Adrenal gland (tissue), 5 donors: ENCODE results near the gene CTSZ.

Experiments
- CTCF ChIP-seq, 6 experiments: fragments of 450-650 bp in 4 of 6; fragments of 200-600 bp in 2 of 6; sonication (generic) in 1 of 6; IDR thresholded peaks; 1 replicate in 5 of 6; 2 replicates in 1 of 6; pipeline versions ENCODE4 v1.5.1 to v1.8.0; 2016 to 2021; ENCODE audit warnings: antibody characterized with exemption in 6 of 6, mild to moderate bottlenecking in 2 of 6, moderate library complexity in 1 of 6
- POLR2A ChIP-seq, 2 donors: fragments of 450-650 bp; IDR thresholded peaks; one replicate each; pipeline ENCODE4 v1.6.1; 2017; ENCODE audit warnings: antibody characterized with exemption in 2 of 2, mild to moderate bottlenecking in 2 of 2, moderate library complexity in 1 of 2
- donor health status: DM: no; HTN: no; CAD: no.

- no peak for TF ChIP-seq CTCF (IDR thresholded peaks at IDR 0.05)
- TF ChIP-seq POLR2A (IDR thresholded peaks at IDR 0.05): no peak
Observed at GRCh38 chr20:59015411-59015810, 8.4 kb upstream of the CTSZ start.
